ENCODE measurements around the gene ATP8B4. TPM values are rescaled to one million over a fixed set of nuclear protein-coding genes. Genes with fewer than 3 reads are reported as not detected.
A peak's percentile ranks its signal among the peaks of the same experiment; 100 is the strongest.

The ATP8B4 gene
- total RNA-seq, 2 experiments from 2014 or later, result 0.31 TPM; not detected in 1

DNA sequence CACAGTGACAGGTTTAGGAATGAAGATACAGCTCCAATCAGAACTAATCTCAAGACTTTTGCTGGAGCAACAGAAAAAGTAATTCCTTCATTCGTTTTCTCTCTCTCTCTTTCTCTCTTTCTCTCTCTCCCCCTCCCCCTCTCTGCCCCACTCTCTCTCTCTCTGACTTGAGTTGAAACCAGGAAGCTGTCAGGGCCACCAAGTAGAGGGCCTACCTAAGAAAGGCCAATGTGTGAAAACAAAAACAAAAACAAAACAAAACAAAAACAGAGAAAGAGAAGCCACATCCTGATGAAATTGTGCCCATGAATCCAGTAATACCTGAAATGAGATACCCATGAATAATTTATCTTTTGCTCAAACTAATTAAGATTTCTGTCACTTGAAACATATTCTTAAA is 72.9 kb downstream of the ATP8B4 start:
- TF ChIP-seq, protein P1, sequence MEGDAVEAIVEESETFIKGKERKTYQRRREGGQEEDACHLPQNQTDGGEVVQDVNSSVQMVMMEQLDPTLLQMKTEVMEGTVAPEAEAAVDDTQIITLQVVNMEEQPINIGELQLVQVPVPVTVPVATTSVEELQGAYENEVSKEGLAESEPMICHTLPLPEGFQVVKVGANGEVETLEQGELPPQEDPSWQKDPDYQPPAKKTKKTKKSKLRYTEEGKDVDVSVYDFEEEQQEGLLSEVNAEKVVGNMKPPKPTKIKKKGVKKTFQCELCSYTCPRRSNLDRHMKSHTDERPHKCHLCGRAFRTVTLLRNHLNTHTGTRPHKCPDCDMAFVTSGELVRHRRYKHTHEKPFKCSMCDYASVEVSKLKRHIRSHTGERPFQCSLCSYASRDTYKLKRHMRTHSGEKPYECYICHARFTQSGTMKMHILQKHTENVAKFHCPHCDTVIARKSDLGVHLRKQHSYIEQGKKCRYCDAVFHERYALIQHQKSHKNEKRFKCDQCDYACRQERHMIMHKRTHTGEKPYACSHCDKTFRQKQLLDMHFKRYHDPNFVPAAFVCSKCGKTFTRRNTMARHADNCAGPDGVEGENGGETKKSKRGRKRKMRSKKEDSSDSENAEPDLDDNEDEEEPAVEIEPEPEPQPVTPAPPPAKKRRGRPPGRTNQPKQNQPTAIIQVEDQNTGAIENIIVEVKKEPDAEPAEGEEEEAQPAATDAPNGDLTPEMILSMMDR (IDR thresholded peaks at IDR 0.05), result no peak
- Histone ChIP-seq H3K4me1 (ENCODE audit: insufficient read depth, low read length) (no peaks in the 10 kb centered on the region), H3K27me3 (ENCODE audit: control insufficient read depth in 1 of 2, insufficient read depth in 2 of 2, low read length in 2 of 2) (no peaks in the 10 kb centered on the region), H3K36me3 (ENCODE audit: insufficient read depth, low read length) (no peaks in the 10 kb centered on the region), H3K27ac (ENCODE audit: low read depth in 1 of 2, low read length in 2 of 2) (no peak overlapping the region), H3K9me3 (ENCODE audit: control insufficient read depth in 1 of 2, insufficient read depth in 1 of 2, low read length in 2 of 2) (peaks cover 4 to 10% of the 10 kb centered on the region in 2 experiments), H3K4me3 (ENCODE audit: low read length) (no peak overlapping the region)
- peaks cover 9% of the 10 kb centered on the region for H3K9me3 Mint-ChIP-seq
- H3K36me3 Mint-ChIP-seq (ENCODE audit: low read depth), result no peaks in the 10 kb centered on the region
- H3K27me3 Mint-ChIP-seq, result no peaks in the 10 kb centered on the region
- H3K27ac Mint-ChIP-seq, result no peak overlapping the region
- intact Hi-C loops (cut with DNase I, micrococcal nuclease), result no loop called here
- DNase-seq (peak in 1 of 14 experiments; percentile 18), ATAC-seq (ENCODE audit: poor library complexity) (no peak)
- H3K4me1 Mint-ChIP-seq (ENCODE audit: low read depth), result no peaks in the 10 kb centered on the region
- H3K4me3 Mint-ChIP-seq, result no peak overlapping the region
- POLR2A ChIA-PET, result no interaction called here
- CTCF ChIA-PET, result no interaction called here

DNA sequence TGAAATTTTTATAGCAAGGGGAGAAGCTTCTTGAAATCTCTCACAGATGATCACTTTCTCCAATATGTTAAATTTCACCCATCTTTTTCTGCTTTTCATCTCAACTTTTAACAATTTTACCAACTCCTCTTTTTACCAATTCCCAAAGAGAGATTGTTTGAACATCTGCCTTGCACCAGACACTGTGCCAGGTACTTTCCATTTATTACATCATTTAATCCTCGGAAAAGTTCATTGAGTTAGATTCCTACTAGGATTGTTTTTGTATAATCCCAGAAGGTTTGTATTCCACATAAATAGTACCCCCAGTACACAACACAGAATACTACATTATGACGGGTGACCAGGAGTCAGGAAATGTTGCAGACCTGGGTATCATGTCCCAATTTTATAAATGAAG is 74.1 kb downstream of the ATP8B4 start:
- Mint-ChIP-seq H3K9me3 (peaks cover 9% of the 10 kb centered on the region), H3K27me3 (no peaks in the 10 kb centered on the region), H3K36me3 (ENCODE audit: low read depth) (no peaks in the 10 kb centered on the region), H3K4me1 (ENCODE audit: low read depth) (no peaks in the 10 kb centered on the region), H3K27ac (no peak overlapping the region), H3K4me3 (no peak overlapping the region)
- Histone ChIP-seq H3K27me3 (ENCODE audit: control insufficient read depth in 1 of 2, insufficient read depth in 2 of 2, low read length in 2 of 2) (no peaks in the 10 kb centered on the region), H3K27ac (ENCODE audit: low read depth in 1 of 2, low read length in 2 of 2) (no peak overlapping the region), H3K36me3 (ENCODE audit: insufficient read depth, low read length) (no peaks in the 10 kb centered on the region), H3K4me1 (ENCODE audit: insufficient read depth, low read length) (no peaks in the 10 kb centered on the region), H3K4me3 (ENCODE audit: low read length) (no peak overlapping the region), H3K9me3 (ENCODE audit: control insufficient read depth in 1 of 2, insufficient read depth in 1 of 2, low read length in 2 of 2) (peaks cover 4 to 10% of the 10 kb centered on the region in 2 experiments)
- intact Hi-C loops (cut with DNase I, micrococcal nuclease), result no loop called here
- ChIA-PET CTCF (no interaction called here), POLR2A (no interaction called here)
- TF ChIP-seq, protein P1 (IDR thresholded peaks at IDR 0.05), result no peak
- DNase-seq (no peak), ATAC-seq (ENCODE audit: poor library complexity) (no peak)

DNA sequence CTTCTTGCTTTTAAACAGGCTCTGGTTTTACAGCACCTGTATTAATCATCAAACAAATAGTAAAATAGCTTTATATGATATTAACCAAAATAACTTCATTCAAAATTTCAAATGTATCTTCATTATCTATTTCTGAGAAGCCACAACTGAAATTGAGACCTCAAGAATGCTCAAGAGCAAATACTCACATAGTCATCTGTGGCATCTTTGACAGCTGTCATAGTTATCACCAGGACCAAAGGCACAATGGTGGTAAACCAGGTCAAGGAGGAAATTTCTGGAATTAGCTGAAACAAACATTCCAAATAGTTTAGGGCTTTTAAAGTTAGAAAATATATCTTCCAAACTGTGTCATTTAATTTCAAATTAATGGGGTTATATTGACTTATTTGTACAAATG is 74.6 kb downstream of the ATP8B4 start:
- Histone ChIP-seq H3K36me3 (ENCODE audit: insufficient read depth, low read length) (no peaks in the 10 kb centered on the region), H3K9me3 (ENCODE audit: control insufficient read depth in 1 of 2, insufficient read depth in 1 of 2, low read length in 2 of 2) (peaks cover 4 to 10% of the 10 kb centered on the region in 2 experiments), H3K4me1 (ENCODE audit: insufficient read depth, low read length) (no peaks in the 10 kb centered on the region), H3K27ac (ENCODE audit: low read depth in 1 of 2, low read length in 2 of 2) (no peak overlapping the region), H3K4me3 (ENCODE audit: low read length) (no peak overlapping the region), H3K27me3 (ENCODE audit: control insufficient read depth in 1 of 2, insufficient read depth in 2 of 2, low read length in 2 of 2) (no peaks in the 10 kb centered on the region)
- peaks cover 9% of the 10 kb centered on the region for H3K9me3 Mint-ChIP-seq
- no peak overlapping the region for H3K27ac Mint-ChIP-seq
- ATAC-seq (ENCODE audit: poor library complexity) (no peak), DNase-seq (no peak)
- H3K4me3 Mint-ChIP-seq, result no peak overlapping the region
- intact Hi-C loops (cut with DNase I, micrococcal nuclease), result no loop called here
- H3K36me3 Mint-ChIP-seq (ENCODE audit: low read depth), result no peaks in the 10 kb centered on the region
- TF ChIP-seq, protein P1 (IDR thresholded peaks at IDR 0.05), result no peak
- H3K4me1 Mint-ChIP-seq (ENCODE audit: low read depth), result no peaks in the 10 kb centered on the region
- ChIA-PET POLR2A (no interaction called here), CTCF (no interaction called here)
- H3K27me3 Mint-ChIP-seq, result no peaks in the 10 kb centered on the region

Measured in CD4-positive, alpha-beta T cell (primary cell).